GM18861 (cell line): ENCODE data around the gene GCKR.
"Not testable (repeated sequence)": the region's sequence is repeated elsewhere in the genome, so short reads cannot be mapped to it uniquely, and the experiment has no call there.

Experiments
- ATAC-seq: cut with Tn5 transposase; IDR thresholded peaks from one replicate; pipeline ENCODE4 v1.9.1; 2021; ENCODE audit not compliant: unreplicated experiment

Gene GCKR

DNA sequence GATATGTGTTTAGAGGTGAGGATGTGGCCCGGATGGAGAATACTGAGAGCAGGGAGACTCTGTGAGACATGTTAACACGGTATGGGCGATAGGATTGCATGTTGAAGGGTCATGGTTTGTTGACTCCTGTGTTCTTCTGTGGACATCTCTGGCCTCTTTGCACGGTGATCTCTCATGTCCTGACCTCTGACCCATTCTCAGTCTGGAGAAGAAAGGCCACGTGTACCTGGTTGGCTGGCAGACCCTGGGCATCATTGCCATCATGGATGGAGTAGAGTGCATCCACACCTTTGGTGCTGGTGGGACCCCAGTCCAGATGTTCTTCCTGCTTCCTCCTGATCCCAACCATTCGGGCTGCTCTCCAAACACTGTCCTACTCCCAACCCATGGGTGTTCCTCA is 9.9 kb downstream of the GCKR start:
- no peak for ATAC-seq

DNA sequence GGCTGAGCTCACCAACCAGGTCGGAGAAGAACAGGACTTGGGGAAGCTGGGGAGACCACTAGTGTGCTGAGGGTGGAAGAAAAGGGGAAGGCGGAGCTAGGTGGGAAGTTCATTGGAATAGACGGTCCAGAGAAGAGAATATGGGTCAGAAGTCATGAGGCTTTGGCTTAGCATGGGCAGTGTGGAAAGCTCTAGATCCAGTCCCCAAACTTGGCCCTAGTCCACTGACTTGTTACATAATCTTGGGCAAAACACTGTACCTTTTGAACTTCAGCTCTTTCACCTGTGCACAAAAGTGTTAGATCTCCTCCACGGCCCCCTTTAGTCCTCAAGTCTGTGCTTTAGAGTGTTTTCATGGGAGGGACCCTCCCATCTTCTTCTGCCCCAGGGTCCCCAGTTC is 10.7 kb downstream of the GCKR start:
- ATAC-seq: no peak

GRCh38 chr2:27509326-27509725 is 12.7 kb downstream of the GCKR start:
- no peak for ATAC-seq

DNA sequence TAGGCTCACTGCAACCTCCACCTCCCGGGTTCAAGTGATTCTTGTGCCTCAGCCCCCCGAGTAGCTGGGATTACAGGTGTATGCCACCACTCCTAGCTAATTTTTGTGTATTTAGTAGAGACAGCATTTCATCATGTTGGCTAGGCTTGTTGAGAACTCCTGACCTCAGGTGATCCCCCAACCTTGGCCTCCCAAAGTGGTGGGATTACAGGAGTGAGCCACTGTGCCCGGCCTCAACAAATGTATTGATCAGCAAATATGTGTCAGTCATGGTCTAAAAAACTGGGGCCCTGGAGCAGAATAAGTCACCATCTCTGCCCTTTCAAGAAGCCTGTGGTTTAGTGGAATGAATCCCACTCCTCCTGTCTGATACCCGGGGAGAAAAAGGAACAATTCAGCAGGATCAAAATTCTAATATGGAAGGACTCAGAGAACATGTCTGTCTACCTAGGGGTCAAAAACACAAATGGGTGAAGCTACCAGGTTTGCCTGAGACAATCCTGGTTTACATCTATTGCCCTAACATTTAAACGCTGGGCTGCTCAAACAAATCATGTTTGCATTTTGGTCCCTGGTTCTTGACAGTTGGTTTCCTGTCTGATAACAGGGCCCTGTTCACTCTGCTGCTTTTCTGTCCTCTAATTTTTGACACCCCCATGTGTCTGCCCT is 21.6 kb downstream of the GCKR start:
- ATAC-seq: no peak

DNA sequence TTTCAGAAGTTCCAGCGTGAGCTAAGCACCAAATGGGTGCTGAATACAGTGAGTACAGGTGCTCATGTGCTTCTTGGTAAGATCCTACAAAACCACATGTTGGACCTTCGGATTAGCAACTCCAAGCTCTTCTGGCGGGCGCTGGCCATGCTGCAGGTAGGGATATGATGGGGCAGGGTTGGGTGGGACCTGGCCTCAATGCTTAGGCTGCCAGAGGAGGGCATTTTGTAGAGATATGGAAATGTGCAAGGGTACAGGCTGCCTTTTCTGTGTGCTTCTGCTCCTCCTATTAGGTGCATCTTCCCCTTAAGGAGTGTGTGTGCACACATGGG is 22.1 kb downstream of the GCKR start:
- ATAC-seq: no peak

DNA sequence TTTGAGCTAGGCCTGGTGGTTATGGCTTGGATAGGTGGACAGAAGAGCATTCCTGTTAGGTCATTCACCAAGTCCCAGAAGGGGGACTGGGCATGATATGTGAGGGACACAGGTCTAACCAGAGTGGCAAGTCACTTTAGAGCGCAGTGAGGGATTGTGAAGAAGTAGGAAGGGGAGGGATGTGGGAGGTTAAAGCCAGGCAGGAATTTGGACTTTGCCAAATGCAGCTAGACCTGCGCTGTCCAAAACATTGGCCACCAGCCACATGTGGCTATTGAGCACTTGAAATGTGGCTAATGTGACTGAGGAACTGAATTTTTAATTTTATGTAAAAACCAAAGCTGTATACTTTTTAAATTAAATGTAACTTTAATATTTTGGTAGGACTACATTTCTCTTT is 23.7 kb downstream of the GCKR start:
- no peak for ATAC-seq

DNA sequence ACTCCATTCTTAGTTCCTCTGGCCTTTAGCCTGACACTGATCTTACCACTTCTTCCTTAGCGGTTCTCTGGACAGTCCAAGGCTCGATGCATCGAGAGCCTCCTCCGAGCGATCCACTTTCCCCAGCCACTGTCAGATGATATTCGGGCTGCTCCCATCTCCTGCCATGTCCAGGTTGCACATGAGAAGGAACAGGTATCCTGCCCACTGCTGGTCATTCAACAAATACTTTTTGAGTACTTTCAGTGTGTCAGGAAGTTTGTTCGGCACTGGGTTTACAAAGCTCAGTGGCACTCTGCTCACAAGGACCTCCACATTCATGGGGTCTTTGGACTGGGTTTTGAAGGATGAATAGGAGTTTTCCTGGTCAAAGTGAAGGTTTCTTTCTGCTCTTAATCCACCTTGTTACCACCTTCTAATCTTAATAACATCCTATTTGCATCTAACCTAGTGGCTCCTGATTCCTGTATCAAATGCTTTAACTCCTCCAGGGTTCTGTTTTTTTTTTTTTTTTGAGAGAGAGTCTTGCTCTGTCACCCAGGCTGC is 25.8 kb downstream of the GCKR start:
- no peak for ATAC-seq

GRCh38 chr2:27527182-27527581 is 30.5 kb downstream of the GCKR start:
- ATAC-seq: no peak

GRCh38 chr2:27531983-27532382 is 35.3 kb downstream of the GCKR start:
- ATAC-seq: no peak

- no peak for ATAC-seq
These were observed 40.6 kb downstream of the GCKR start for GRCh38 chr2:27537287-27537686.

- ATAC-seq: not testable (repeated sequence)
These were observed 42.3 kb downstream of the GCKR start for GRCh38 chr2:27538839-27539450.

- not testable (repeated sequence) for ATAC-seq
These were observed 43.0 kb downstream of the GCKR start for GRCh38 chr2:27539649-27540048.

- no peak for ATAC-seq
These were observed 47.6 kb downstream of the GCKR start for GRCh38 chr2:27544143-27544821.

DNA sequence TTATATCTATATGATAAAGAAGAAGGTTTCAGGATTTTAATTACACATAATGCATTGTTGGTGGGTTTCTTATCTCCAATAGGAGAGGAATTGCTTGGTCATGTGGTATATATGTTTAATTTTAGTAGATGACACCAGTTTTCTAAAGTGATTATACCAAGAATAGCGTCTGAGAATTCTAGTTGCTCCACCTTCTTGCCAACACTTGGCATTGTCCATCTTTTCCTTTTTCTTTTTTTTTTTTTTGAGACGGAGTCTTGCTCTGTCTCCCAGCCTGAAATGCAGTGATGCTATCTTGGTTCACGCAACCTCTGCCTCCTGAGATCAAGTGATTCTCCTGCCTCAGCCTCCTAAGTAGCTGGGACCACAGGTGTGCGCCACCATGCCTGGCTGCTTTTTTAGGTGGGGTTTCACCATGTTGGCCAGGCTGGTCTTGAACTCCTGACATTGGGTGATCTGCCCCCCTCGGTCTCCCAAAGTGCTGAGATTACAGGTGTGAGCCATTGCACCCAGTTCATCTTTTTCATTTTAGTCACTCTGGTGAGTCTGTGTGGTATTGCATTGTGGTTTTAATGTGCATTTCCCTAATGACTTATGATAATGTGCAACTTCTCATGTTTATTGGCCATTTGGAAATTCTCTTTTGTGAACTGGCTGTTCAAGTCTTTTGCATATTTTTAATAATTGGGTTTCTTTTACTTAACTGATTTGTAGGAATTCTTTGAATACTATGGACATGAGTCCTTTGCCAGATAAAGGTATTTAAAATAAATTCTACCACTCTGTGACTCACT is 48.9 kb downstream of the GCKR start:
- no peak for ATAC-seq

GRCh38 chr2:27549303-27549702 is 52.7 kb downstream of the GCKR start:
- no peak for ATAC-seq

DNA sequence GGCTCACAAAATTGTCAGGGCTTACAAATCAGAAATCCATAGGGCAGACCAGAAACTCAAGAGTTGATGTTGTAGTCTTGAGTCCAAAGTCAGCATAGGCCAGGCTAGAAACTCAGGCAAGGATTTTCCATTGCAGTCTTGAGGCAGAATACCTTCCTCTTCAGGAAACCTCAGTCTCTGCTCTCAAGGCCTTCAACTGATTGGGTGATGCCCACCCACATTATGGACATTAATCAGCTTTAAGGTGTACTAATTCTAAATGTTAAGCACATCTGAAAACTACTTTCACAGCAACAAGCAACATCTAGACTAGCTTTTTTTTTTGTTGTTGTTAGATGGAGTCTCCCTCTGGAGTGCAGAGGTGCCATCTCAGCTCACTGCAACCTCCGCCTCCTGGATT is 54.9 kb downstream of the GCKR start:
- no peak for ATAC-seq

DNA sequence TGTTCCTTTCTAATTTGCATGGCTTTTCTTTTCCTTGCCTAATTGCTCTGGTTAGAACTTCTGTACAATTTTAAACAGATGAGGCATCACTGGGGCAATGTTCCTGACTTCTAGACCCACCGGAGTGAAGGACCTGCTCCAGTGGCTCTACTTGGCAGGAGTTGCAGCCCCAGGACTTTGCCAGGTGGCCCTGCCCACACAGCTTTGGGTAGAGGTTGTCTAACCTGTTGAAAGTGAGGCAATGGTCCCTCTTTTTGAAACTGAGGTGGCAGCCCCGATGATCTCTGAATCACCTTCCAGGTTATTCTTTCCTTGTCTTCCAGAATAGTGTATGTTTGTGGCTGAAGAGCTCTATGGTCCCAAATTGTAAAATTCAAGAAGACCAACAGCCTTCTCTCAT is 56.3 kb downstream of the GCKR start:
- ATAC-seq: no peak

DNA sequence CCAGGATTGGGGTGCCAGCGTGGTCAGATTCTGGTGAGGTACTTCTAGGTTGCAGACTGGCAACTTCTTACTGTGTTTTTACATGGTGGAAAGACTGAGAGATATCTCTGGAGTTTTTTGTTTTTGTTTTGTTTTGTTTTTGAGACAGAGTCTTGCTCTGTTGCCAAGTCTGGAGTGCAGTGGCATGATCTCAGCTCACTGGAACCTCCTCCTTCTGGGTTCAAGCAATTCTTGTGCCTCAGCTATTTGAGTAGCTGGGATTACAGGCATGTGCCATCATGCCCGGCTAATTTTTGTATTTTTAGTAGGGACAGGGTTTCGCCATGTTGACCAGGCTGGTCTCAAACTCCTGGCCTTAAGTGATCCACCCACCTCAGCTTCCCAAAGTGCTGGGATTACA is 57.8 kb downstream of the GCKR start:
- ATAC-seq: not testable (repeated sequence)

DNA sequence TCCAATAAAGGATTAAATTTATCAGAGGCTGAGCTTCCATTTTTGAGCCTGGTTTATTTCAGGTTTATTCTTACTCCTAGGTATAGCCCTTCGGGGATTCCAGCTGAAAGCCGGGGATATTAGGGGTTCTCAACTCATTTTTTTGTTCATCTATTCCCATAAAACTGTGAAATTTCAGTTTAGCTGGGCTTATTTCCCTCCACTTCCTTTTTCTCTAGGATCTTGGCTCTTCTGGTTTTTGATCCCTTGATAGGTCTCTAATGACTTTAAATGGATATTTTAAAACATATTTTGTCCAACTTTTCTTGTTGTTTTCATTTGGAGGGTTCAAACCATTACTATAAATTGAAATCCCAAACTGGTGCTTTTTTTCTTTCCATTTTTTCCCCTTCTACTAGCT is 62.6 kb downstream of the GCKR start:
- ATAC-seq: no peak

GRCh38 chr2:27561060-27561459 is 64.4 kb downstream of the GCKR start:
- ATAC-seq: no peak

- ATAC-seq: no peak
These were observed 70.0 kb downstream of the GCKR start for GRCh38 chr2:27566628-27567027.

DNA sequence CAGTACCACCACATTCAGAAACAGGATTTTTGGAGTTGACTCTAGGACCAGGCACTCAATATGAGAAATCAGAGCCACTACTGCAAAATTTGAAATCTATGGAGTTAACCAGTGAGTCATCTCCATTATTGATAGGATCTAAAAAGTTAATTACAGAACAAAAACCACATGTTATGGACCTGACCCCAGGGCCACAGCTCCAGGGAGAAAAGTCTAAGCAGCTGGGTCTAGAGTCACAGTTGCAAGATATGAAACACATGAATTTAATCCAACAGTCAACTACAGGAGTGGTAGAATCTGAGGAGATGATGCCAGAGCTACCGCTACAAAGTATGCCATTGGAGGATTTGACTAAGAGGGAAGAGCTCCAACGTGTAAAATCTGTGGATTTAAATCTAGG is 72.8 kb downstream of the GCKR start:
- no peak for ATAC-seq
